HepG2 (cell line): ENCODE results near the gene KCNJ1. TPM values are rescaled to one million over a fixed set of nuclear protein-coding genes. Genes with fewer than 3 reads are reported as not detected.

ENCODE experiments used
- ATAC-seq: fragments of 200-7000 bp; cut with Tn5 transposase; 3 replicates; pipeline ENCODE4 v1.9.1; 2020; ENCODE audit warnings: mild to moderate bottlenecking, moderate library complexity
- BruUV-seq: library from RNA; stranded (reverse); fragments of 400-500 nt; replicated peaks from 2 replicates; lab custom pipeline; 2021; lab: Mats Ljungman, UMichigan
- CTCF ChIA-PET: fragments of 300-600 bp; formaldehyde crosslinking; extraction: SDS; loops from one replicate; lab custom pipeline; 2021; ENCODE audit warnings: low total read pairs, inconsistent platforms, low intra/inter-chr PET ratio; lab: Yijun Ruan, JAX
- POLR2A ChIA-PET: fragments of 350-600 bp; sonication (Branson Sonifier 250); formaldehyde crosslinking; loops from one replicate; lab custom pipeline; 2020; ENCODE audit warnings: antibody characterized with exemption, inconsistent platforms; lab: Yijun Ruan, JAX
- DNase-seq: peaks from one replicate; pipeline ENCODE4 v3.0.0-alpha.2; 2015; ENCODE audit warnings: low spot score
- FAIRE-seq: peaks from 3 replicates; lab custom pipeline; 2011; peaks lifted over from hg19 to GRCh38; lab: Jason Lieb, UNC
- H2AFZ ChIP-seq: one replicate; pipeline ENCODE4 v1.6.1; 2011; ENCODE audit warnings: low read length, inconsistent platforms
- H3K27ac ChIP-seq: fragments of 300-600 bp; 3 replicates; pipeline ENCODE4 v1.8.0; 2011; ENCODE audit warnings: mixed run types, mild to moderate bottlenecking, mixed read lengths, low read length, inconsistent platforms; ENCODE audit not compliant: insufficient read depth; ENCODE audit errors: extremely low read length
- H3K27me3 ChIP-seq, 2 experiments: fragments of 200-600 bp in 1 of 2; 2 replicates in 1 of 2; 3 replicates in 1 of 2; pipeline versions ENCODE4 v1.6.0 to v1.8.0; 2011; ENCODE audit warnings: low read length in 2 of 2, mild to moderate bottlenecking in 2 of 2, moderate library complexity in 2 of 2, inconsistent platforms in 1 of 2; ENCODE audit not compliant: insufficient read depth in 2 of 2, control insufficient read depth in 1 of 2
- H3K36me3 ChIP-seq, 2 experiments: fragments of 200-600 bp in 1 of 2; replicated peaks in 1 of 2; 2 replicates in 1 of 2; 3 replicates in 1 of 2; pipeline versions ENCODE4 v1.5.1 to v1.8.0; 2011; ENCODE audit warnings: low read length in 2 of 2, inconsistent platforms in 1 of 2; ENCODE audit not compliant: insufficient read depth in 2 of 2, control insufficient read depth in 1 of 2
- H3K4me1 ChIP-seq: 2 replicates; pipeline ENCODE4 v1.5.1; 2012; ENCODE audit warnings: low read length, inconsistent platforms; ENCODE audit not compliant: insufficient read depth
- H3K4me2 ChIP-seq: 2 replicates; pipeline ENCODE4 v1.6.0; 2011; ENCODE audit warnings: low read depth, low read length, inconsistent platforms
- H3K4me3 ChIP-seq, 3 experiments: fragments of 200-600 bp in 1 of 3; sonication (generic), shearing (Covaris generic) in 1 of 3; replicated peaks in 1 of 3; 2 replicates each; pipeline ENCODE4 v1.5.1; 2011 to 2016; ENCODE audit warnings: low read length in 3 of 3, inconsistent platforms in 2 of 3, low read depth in 2 of 3, mild to moderate bottlenecking in 2 of 3, control low read depth in 1 of 3, mixed read lengths in 1 of 3; ENCODE audit not compliant: insufficient read depth in 1 of 3
- H3K79me2 ChIP-seq: one replicate; pipeline ENCODE4 v1.6.1; 2011; ENCODE audit warnings: low read length, inconsistent platforms; ENCODE audit not compliant: insufficient read depth
- H3K9ac ChIP-seq: 2 replicates; pipeline ENCODE4 v1.6.0; 2011; ENCODE audit warnings: mild to moderate bottlenecking, low read depth, low read length, inconsistent platforms; ENCODE audit not compliant: insufficient read depth
- H3K9me3 ChIP-seq: 2 replicates; pipeline ENCODE4 v1.5.1; 2012; ENCODE audit warnings: mild to moderate bottlenecking, low read length
- H4K20me1 ChIP-seq: 2 replicates; pipeline ENCODE4 v1.6.0; 2011; ENCODE audit warnings: inconsistent platforms, mild to moderate bottlenecking, low read length, moderate library complexity; ENCODE audit not compliant: insufficient read depth
- ELF1 ChIP-seq: sonication (generic); formaldehyde crosslinking; IDR thresholded peaks from 2 replicates; pipeline ENCODE4 v1.4.0; 2020; ENCODE audit warnings: missing genetic modification reagents
- FLYWCH1 ChIP-seq: sonication (generic); formaldehyde crosslinking; IDR thresholded peaks from 2 replicates; pipeline ENCODE4 v1.8.1; 2023; ENCODE audit warnings: mild to moderate bottlenecking, missing genetic modification reagents
- GATAD2A ChIP-seq: IDR thresholded peaks from 2 replicates; pipeline ENCODE4 v1.6.1; 2016
- HIVEP1 ChIP-seq: sonication (generic); formaldehyde crosslinking; IDR thresholded peaks from 2 replicates; pipeline ENCODE4 v1.4.0; 2020; ENCODE audit warnings: mild to moderate bottlenecking, missing genetic modification reagents
- HNF4A ChIP-seq: sonication (generic); formaldehyde crosslinking; IDR thresholded peaks from 2 replicates; pipeline ENCODE4 v1.4.0; 2020; ENCODE audit warnings: missing genetic modification reagents
- KLF15 ChIP-seq: sonication (generic); formaldehyde crosslinking; IDR thresholded peaks from 2 replicates; pipeline ENCODE4 v1.8.1; 2023; ENCODE audit warnings: borderline replicate concordance, mild to moderate bottlenecking, inconsistent platforms, missing genetic modification reagents, mixed read lengths
- KMT2A ChIP-seq: sonication (generic); formaldehyde crosslinking; IDR thresholded peaks from 2 replicates; pipeline ENCODE4 v1.4.0; 2020; ENCODE audit warnings: missing genetic modification reagents
- KMT2B ChIP-seq: IDR thresholded peaks from 2 replicates; pipeline ENCODE4 v1.6.1; 2016; ENCODE audit warnings: missing genetic modification reagents, missing compliant biosample characterization
- PHF21A ChIP-seq: sonication (generic); formaldehyde crosslinking; IDR thresholded peaks from 2 replicates; pipeline ENCODE4 v1.5.0; 2020; ENCODE audit warnings: mild to moderate bottlenecking, missing genetic modification reagents
- RXRA ChIP-seq: sonication (generic); formaldehyde crosslinking; IDR thresholded peaks from 2 replicates; pipeline ENCODE4 v1.5.1; 2020; ENCODE audit warnings: missing genetic modification reagents
- SALL1 ChIP-seq: sonication (generic); formaldehyde crosslinking; IDR thresholded peaks from 2 replicates; pipeline ENCODE4 v1.8.0; 2022; ENCODE audit warnings: mild to moderate bottlenecking, missing genetic modification reagents
- TBX2 ChIP-seq: sonication (generic); formaldehyde crosslinking; IDR thresholded peaks from 2 replicates; pipeline ENCODE4 v1.5.0; 2020; ENCODE audit warnings: missing genetic modification reagents, mild to moderate bottlenecking, borderline replicate concordance
- TCF12 ChIP-seq, 2 experiments: fragments of 450-650 bp in 1 of 2; sonication (generic) in 1 of 2; formaldehyde crosslinking in 1 of 2; IDR thresholded peaks; 2 replicates each; pipeline versions ENCODE4 v1.6.1 to v1.8.0; 2017 to 2022; ENCODE audit warnings: antibody characterized with exemption in 1 of 2, mild to moderate bottlenecking in 1 of 2, missing genetic modification reagents in 1 of 2, moderate library complexity in 1 of 2
- TSC22D2 ChIP-seq: sonication (generic); formaldehyde crosslinking; IDR thresholded peaks from 2 replicates; pipeline ENCODE4 v1.5.1; 2020; ENCODE audit warnings: missing genetic modification reagents, mild to moderate bottlenecking, borderline replicate concordance
- ZFP82 ChIP-seq: sonication (generic); formaldehyde crosslinking; IDR thresholded peaks from 2 replicates; pipeline ENCODE4 v1.5.1; 2020; ENCODE audit warnings: mild to moderate bottlenecking, missing genetic modification reagents, borderline replicate concordance
- ZNF496 ChIP-seq: sonication (generic); formaldehyde crosslinking; IDR thresholded peaks from 2 replicates; pipeline ENCODE4 v1.8.1; 2023; ENCODE audit warnings: mild to moderate bottlenecking, moderate library complexity, missing genetic modification reagents; ENCODE audit not compliant: insufficient replicate concordance
- ZNF749 ChIP-seq: sonication (generic); formaldehyde crosslinking; IDR thresholded peaks from 2 replicates; pipeline ENCODE4 v1.8.0; 2022; ENCODE audit warnings: mild to moderate bottlenecking, missing genetic modification reagents, moderate library complexity, borderline replicate concordance
- ZSCAN31 ChIP-seq: sonication (generic); formaldehyde crosslinking; IDR thresholded peaks from 2 replicates; pipeline ENCODE4 v1.5.0; 2020; ENCODE audit warnings: low read depth, mild to moderate bottlenecking, missing genetic modification reagents
- WGBS: methylation state at CpG from one replicate; pipeline ENCODE4 v1.1.6; 2017; ENCODE audit warnings: low lambda C conversion rate; 5-methylcytosine and 5-hydroxymethylcytosine counted together
- in situ Hi-C: cut with HindIII; loops from 2 replicates; pipeline ENCODE4 v1.10.0; 2017; ENCODE audit warnings: low pct_unique_long_range_greater_than_20kb; ENCODE audit not compliant: extremely low pct_ligation_motif_present
- intact Hi-C: fragments of 100-400 bp; cut with micrococcal nuclease; formaldehyde crosslinking; loops from one replicate; pipeline ENCODE4 v1.10.0; 2022; ENCODE audit not compliant: unreplicated experiment
- polyA plus RNA-seq, 8 experiments: library from polyadenylated mRNA; depleted of rRNA in 3 of 8; stranded (reverse) in 7 of 8; unstranded in 1 of 8; fragments of >200 nt; fragmentation: Illumina TruSeq in 4 of 8; extraction: Trizol in 4 of 8; gene quantifications; 2 replicates each; pipeline versions ENCODE4 v1.2.1 to v1.2.3, GENCODE V29; 2011 to 2016; ENCODE audit warnings: low read depth in 4 of 8, missing spikeins in 1 of 8, mixed read lengths in 1 of 8; ENCODE audit not compliant: insufficient read depth in 1 of 8
- total RNA-seq, 5 experiments: library from RNA; depleted of rRNA; stranded (reverse); fragments of >200 nt; fragmentation: Illumina TruSeq; extraction: Trizol; gene quantifications; 2 replicates each; pipeline ENCODE4 v1.2.3, GENCODE V29; 2016; ENCODE audit warnings: low read depth in 1 of 5
- TF ChIP-seq, protein P1 (sequence below): IDR thresholded peaks from 2 replicates; pipeline ENCODE4 v1.6.1; 2016
- TF ChIP-seq, protein P2 (sequence below): sonication (generic); formaldehyde crosslinking; IDR thresholded peaks from 2 replicates; pipeline ENCODE4 v1.8.1; 2023; ENCODE audit warnings: mild to moderate bottlenecking, missing genetic modification reagents
- TF ChIP-seq, protein P3 (sequence below): sonication (generic); formaldehyde crosslinking; IDR thresholded peaks from 2 replicates; pipeline ENCODE4 v1.8.0; 2022; ENCODE audit warnings: missing genetic modification reagents, low read depth, mild to moderate bottlenecking, borderline replicate concordance
- TF ChIP-seq, protein P4 (sequence below): sonication (generic); formaldehyde crosslinking; IDR thresholded peaks from 2 replicates; pipeline ENCODE4 v1.5.1; 2020; ENCODE audit warnings: missing genetic modification reagents, mild to moderate bottlenecking, borderline replicate concordance

Gene KCNJ1
- total and polyA plus RNA-seq, 2 of the 13 experiments (the other 11 are each of a cell fraction or from before 2014, with no cell fraction given), result not detected

DNA sequence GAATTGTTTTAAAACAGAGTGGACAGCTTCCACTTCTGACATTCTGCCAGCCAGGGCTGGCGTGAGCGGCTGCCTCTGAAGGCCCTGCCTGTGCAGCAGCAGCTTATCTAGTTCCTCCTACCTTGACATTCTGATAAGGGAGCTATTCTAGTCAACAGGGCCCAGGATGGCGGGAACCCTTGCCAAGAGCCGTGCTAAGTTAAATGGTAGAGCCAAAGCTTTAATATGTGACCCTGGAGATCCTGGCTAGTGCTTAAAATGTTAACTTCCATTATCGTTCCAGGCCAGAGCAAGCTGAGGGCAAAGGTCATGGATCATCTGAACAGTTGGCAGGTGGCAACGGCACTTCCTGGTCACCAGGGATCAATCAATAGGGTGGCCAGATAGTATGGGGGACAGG lies 27.6 kb upstream of the KCNJ1 start:
- Histone ChIP-seq H3K9ac (no peak overlapping the region), H3K4me2 (peak overlapping the region; percentile 58; the same call in 1 of the 2 replicates), H2AFZ (no peak overlapping the region), H4K20me1 (no peaks in the 10 kb centered on the region), H3K36me3 (no peaks in the 10 kb centered on the region), H3K4me1 (peaks cover 24% of the 10 kb centered on the region), H3K9me3 (no peaks in the 10 kb centered on the region), H3K79me2 (no peaks in the 10 kb centered on the region), H3K4me3 (peak overlapping the region in 1 of 3 experiments; percentile 25; a peak in 1 of 6 replicates), H3K27me3 (peaks cover 8 to 40% of the 10 kb centered on the region in 2 experiments), H3K27ac (no peak overlapping the region)
- no peak for FAIRE-seq
- peak; percentile 8 for DNase-seq
- ChIA-PET POLR2A (no interaction called here), CTCF (no interaction called here)
- BruUV-seq, result no TSS peak
- in situ Hi-C loops (loop anchor here (25.0 kb wide), 1 partner anchor 793 kb away; no protein-coding TSS in a partner anchor), intact Hi-C loops (no loop called here)
- WGBS, result under 1% methylated on average over 6 of the region's 6 CpGs
- ATAC-seq, result peak; percentile 68
- TF ChIP-seq ZSCAN31 (no peak), ZFP82 (CRISPR knock-in tag) (no peak), PHF21A (CRISPR knock-in tag) (no peak), RXRA (CRISPR knock-in tag) (no peak), KMT2A (CRISPR knock-in tag) (no peak), ZNF496 (CRISPR knock-in tag) (no peak), TSC22D2 (CRISPR knock-in tag) (no peak), TBX2 (CRISPR knock-in tag) (peak; percentile 21; the same call in 1 of the 2 replicates), SALL1 (CRISPR knock-in tag) (peak; percentile 16; the same call in 1 of the 2 replicates), TCF12 (IDR thresholded peaks at IDR 0.05) (no peak), TCF12 (CRISPR knock-in tag; IDR thresholded peaks at IDR 0.05) (no peak), ZNF749 (CRISPR knock-in tag) (no peak), HIVEP1 (no peak), HNF4A (peak; percentile 49; the same call in 1 of the 2 replicates), KMT2B (CRISPR knock-in tag) (no peak), GATAD2A (CRISPR knock-in tag) (no peak), FLYWCH1 (CRISPR knock-in tag) (no peak), KLF15 (CRISPR knock-in tag) (no peak), ELF1 (CRISPR knock-in tag) (peak; percentile 70)
- TF ChIP-seq, protein P1, sequence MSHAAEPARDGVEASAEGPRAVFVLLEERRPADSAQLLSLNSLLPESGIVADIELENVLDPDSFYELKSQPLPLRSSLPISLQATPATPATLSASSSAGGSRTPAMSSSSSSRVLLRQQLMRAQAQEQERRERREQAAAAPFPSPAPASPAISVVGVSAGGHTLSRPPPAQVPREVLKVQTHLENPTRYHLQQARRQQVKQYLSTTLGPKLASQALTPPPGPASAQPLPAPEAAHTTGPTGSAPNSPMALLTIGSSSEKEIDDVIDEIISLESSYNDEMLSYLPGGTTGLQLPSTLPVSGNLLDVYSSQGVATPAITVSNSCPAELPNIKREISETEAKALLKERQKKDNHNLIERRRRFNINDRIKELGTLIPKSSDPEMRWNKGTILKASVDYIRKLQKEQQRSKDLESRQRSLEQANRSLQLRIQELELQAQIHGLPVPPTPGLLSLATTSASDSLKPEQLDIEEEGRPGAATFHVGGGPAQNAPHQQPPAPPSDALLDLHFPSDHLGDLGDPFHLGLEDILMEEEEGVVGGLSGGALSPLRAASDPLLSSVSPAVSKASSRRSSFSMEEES (CRISPR knock-in tag), result no peak
- TF ChIP-seq, protein P2, sequence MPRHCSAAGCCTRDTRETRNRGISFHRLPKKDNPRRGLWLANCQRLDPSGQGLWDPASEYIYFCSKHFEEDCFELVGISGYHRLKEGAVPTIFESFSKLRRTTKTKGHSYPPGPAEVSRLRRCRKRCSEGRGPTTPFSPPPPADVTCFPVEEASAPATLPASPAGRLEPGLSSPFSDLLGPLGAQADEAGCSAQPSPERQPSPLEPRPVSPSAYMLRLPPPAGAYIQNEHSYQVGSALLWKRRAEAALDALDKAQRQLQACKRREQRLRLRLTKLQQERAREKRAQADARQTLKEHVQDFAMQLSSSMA (CRISPR knock-in tag), result no peak
- TF ChIP-seq, protein P3, sequence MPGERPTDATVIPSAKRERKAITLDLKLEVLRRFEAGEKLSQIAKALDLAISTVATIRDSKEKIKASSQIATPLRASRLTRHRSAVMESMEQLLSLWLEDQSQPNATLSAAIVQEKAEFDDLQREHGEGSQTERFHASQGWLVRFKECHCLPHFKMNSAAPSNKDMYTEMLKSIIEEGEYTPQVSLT (CRISPR knock-in tag), result no peak
- TF ChIP-seq, protein P4, sequence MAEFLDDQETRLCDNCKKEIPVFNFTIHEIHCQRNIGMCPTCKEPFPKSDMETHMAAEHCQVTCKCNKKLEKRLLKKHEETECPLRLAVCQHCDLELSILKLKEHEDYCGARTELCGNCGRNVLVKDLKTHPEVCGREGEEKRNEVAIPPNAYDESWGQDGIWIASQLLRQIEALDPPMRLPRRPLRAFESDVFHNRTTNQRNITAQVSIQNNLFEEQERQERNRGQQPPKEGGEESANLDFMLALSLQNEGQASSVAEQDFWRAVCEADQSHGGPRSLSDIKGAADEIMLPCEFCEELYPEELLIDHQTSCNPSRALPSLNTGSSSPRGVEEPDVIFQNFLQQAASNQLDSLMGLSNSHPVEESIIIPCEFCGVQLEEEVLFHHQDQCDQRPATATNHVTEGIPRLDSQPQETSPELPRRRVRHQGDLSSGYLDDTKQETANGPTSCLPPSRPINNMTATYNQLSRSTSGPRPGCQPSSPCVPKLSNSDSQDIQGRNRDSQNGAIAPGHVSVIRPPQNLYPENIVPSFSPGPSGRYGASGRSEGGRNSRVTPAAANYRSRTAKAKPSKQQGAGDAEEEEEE (CRISPR knock-in tag), result no peak
